Cardiac fibroblast (primary cell): ENCODE results near the gene PTPRQ.
A peak's percentile ranks its signal among the peaks of the same experiment; 100 is the strongest.

Experiments used
- DNase-seq, 2 donors: peaks; one replicate each; pipeline versions ENCODE4 v3.0.0 to v3.0.0-alpha.2; 2010; ENCODE audit warnings: low read depth in 2 of 2
- H3K4me3 ChIP-seq, 2 donors: replicated peaks in 1 of 2; 1 replicate in 1 of 2; 2 replicates in 1 of 2; pipeline ENCODE4 v1.5.1; 2011; ENCODE audit warnings: low read depth in 2 of 2, low read length in 2 of 2, mild to moderate bottlenecking in 2 of 2, moderate library complexity in 1 of 2
- CTCF ChIP-seq: IDR thresholded peaks from one replicate; pipeline ENCODE4 v1.5.1; 2011; ENCODE audit warnings: low read depth, mild to moderate bottlenecking, low read length, inconsistent platforms

PTPRQ gene

GRCh38 chr12:80625051-80625450 lies 181.0 kb downstream of the PTPRQ start:
- peak in 1 of 2 donors; percentile 28 for DNase-seq
- no peak overlapping the region for H3K4me3 ChIP-seq
- TF ChIP-seq CTCF, result no peak

- no peak for TF ChIP-seq CTCF
- no peak overlapping the region for H3K4me3 ChIP-seq
- no peak for DNase-seq
Measured at GRCh38 chr12:80625901-80626300, 181.9 kb downstream of the PTPRQ start.

GRCh38 chr12:80627782-80628181 lies 183.7 kb downstream of the PTPRQ start:
- H3K4me3 ChIP-seq, result no peak overlapping the region
- peak; percentile 76 to 97 for DNase-seq
- TF ChIP-seq CTCF, result no peak

DNA sequence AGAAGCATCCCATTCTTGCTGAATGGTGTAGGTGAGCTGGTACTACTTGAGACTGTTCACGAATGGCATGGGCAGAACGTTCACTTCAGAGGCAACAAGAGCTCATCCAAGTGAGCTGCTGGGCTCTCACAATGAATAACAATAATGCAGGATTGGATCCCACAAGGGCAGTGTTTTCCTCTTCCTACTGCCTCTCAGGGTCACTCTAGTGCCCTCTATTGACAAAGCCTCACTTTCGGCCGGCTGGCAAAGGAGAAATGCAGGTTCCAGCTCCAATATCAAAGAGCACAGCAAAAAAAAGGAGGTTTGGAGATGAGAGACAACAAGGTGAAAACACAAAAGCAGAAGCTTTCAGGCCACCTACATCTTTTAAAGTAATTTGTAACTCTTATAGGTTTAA lies 188.8 kb downstream of the PTPRQ start:
- no peak overlapping the region for H3K4me3 ChIP-seq
- TF ChIP-seq CTCF, result peak; percentile 25
- peak in 1 of 2 donors; percentile 37 for DNase-seq

DNA sequence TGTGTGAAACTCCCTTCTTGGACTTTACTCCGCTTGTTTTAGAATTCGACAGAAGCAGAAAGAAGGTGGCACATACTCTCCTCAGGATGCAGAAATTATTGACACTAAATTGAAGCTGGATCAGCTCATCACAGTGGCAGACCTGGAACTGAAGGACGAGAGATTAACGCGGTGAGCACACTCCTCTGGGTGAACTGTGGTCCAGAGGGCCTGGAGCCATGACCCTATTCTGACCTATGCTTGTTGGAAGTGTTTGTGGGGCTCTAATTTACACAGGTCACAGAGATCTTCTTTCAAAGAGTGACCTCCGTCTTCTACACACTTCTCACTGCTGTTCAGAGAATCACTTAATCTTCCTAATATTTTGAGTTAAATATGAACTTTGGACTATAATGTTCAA lies 190.9 kb downstream of the PTPRQ start:
- no peak for TF ChIP-seq CTCF
- DNase-seq, result no peak
- no peak overlapping the region for H3K4me3 ChIP-seq

DNA sequence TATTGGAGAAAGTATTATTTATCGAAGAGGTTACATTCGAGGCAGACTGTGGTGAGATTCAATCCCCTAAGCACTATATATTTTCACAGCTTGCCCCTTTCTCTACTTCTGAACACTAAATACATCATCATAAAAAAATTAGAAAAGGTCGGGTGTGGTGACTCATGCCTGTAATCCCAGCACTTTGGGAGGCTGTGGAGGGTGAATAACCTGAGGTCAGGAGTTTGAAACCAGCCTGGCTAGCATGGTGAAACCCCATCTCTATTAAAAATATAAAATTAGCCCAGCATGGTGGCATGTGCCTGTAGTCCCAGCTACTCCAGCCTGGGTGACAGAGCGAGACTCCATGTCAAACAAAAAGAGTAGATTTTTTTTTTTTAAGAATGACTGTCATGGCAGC lies 192.8 kb downstream of the PTPRQ start:
- no peak for TF ChIP-seq CTCF

DNA sequence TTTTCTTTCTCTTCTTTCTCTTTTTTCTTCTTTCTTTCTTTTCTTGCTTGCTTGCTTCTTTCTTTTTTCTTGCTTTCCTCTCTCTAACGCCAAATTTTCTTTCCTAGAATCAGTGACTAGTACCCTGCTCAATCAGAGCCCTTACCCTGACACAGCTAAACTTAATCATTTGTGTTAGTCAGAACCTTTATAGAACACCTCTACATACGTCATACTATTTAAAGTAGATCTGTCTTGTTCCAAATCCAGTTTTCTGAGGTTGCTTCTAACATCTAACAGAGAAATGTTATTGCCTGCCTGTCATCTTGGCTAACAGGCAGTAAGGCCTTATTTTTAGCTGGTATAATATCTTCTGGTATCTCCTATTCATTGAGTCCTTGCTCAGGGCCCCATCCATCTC lies 197.9 kb downstream of the PTPRQ start:
- no peak for DNase-seq
- no peak overlapping the region for H3K4me3 ChIP-seq
- TF ChIP-seq CTCF, result no peak

More for the DNA sequence above, 192.8 kb downstream of the PTPRQ start:
- H3K4me3 ChIP-seq, result no peak overlapping the region
- DNase-seq, result peak in 1 of 2 donors; percentile 47
